IMR-90 (cell line): ENCODE measurements around the gene AK2. TPM values are rescaled to one million over a fixed set of nuclear protein-coding genes. Genes with fewer than 3 reads are reported as not detected.

Source experiments
- ATAC-seq: fragments of 200-7000 bp; cut with Tn5 transposase; 2 replicates; pipeline ENCODE4 v1.9.1; 2020; ENCODE audit warnings: low read depth, mild to moderate bottlenecking, moderate library complexity
- BruUV-seq: library from RNA; stranded (reverse); fragments of 400-500 nt; replicated peaks from 2 replicates; lab custom pipeline; 2021; lab: Mats Ljungman, UMichigan
- CTCF ChIA-PET: fragments of 300-600 bp; formaldehyde crosslinking; extraction: SDS; loops from one replicate; lab custom pipeline; 2021; ENCODE audit warnings: antibody characterized with exemption; lab: Yijun Ruan, JAX
- POLR2A ChIA-PET: fragments of 300-600 bp; sonication (Branson Sonifier 250); formaldehyde crosslinking; loops from one replicate; lab custom pipeline; 2022; ENCODE audit warnings: antibody characterized with exemption; ENCODE audit not compliant: unreplicated experiment; lab: Charles Lee
- DNase-seq: peaks from one replicate; pipeline ENCODE4 v3.0.0; 2013
- H2AFZ ChIP-seq: replicated peaks from 2 replicates; pipeline ENCODE3; 2013; ENCODE audit warnings: low read length, mild to moderate bottlenecking; ENCODE audit not compliant: poor library complexity
- H2AK5ac ChIP-seq: 2 replicates; pipeline ENCODE4 v1.6.1; 2013; ENCODE audit warnings: low read depth, low read length, inconsistent platforms
- H2AK9ac ChIP-seq: replicated peaks from 2 replicates; pipeline ENCODE3; 2013; ENCODE audit warnings: mild to moderate bottlenecking, low read depth, low read length, moderate library complexity; ENCODE audit not compliant: poor library complexity
- H2BK120ac ChIP-seq: 2 replicates; pipeline ENCODE4 v1.6.1; 2013; ENCODE audit warnings: low read depth, low read length, inconsistent platforms
- H2BK15ac ChIP-seq: 3 replicates; pipeline ENCODE4 v1.6.1; 2013; ENCODE audit warnings: low read depth, low read length, inconsistent platforms
- H2BK20ac ChIP-seq: 2 replicates; pipeline ENCODE4 v1.6.1; 2013; ENCODE audit warnings: low read depth, mild to moderate bottlenecking, inconsistent platforms, low read length, moderate library complexity
- H2BK5ac ChIP-seq: 2 replicates; pipeline ENCODE4 v1.6.1; 2013; ENCODE audit warnings: mild to moderate bottlenecking, low read depth, low read length, inconsistent platforms; ENCODE audit not compliant: poor library complexity, severe bottlenecking
- H3K14ac ChIP-seq: replicated peaks from 2 replicates; pipeline ENCODE4 v1.6.1; 2013; ENCODE audit warnings: low read depth, low read length, inconsistent platforms
- H3K18ac ChIP-seq: 2 replicates; pipeline ENCODE4 v1.6.1; 2013; ENCODE audit warnings: low read depth, low read length, control low read depth
- H3K23ac ChIP-seq: 2 replicates; pipeline ENCODE4 v1.6.1; 2013; ENCODE audit warnings: low read depth, low read length, inconsistent platforms
- H3K27ac ChIP-seq: 2 replicates; pipeline ENCODE4 v1.5.1; 2013; ENCODE audit warnings: mild to moderate bottlenecking, control low read depth, low read length; ENCODE audit not compliant: insufficient read depth
- H3K27me3 ChIP-seq: 2 replicates; pipeline ENCODE4 v1.6.1; 2013; ENCODE audit warnings: low read length; ENCODE audit not compliant: control insufficient read depth, insufficient read depth
- H3K36me3 ChIP-seq: 2 replicates; pipeline ENCODE4 v1.6.1; 2013; ENCODE audit warnings: low read length, mixed read lengths; ENCODE audit not compliant: control insufficient read depth, insufficient read depth
- H3K4ac ChIP-seq: 2 replicates; pipeline ENCODE4 v1.6.1; 2013; ENCODE audit warnings: low read depth, low read length, inconsistent platforms
- H3K4me1 ChIP-seq: 2 replicates; pipeline ENCODE4 v1.6.1; 2013; ENCODE audit warnings: low read length, mixed read lengths; ENCODE audit not compliant: control insufficient read depth, insufficient read depth
- H3K4me2 ChIP-seq: 2 replicates; pipeline ENCODE4 v1.6.1; 2013; ENCODE audit warnings: low read depth, mild to moderate bottlenecking, control low read depth, low read length, moderate library complexity
- H3K4me3 ChIP-seq: 2 replicates; pipeline ENCODE4 v1.5.1; 2013; ENCODE audit warnings: low read depth, mild to moderate bottlenecking, control low read depth, low read length, moderate library complexity; ENCODE audit not compliant: insufficient read depth
- H3K56ac ChIP-seq: 2 replicates; pipeline ENCODE4 v1.6.1; 2013; ENCODE audit warnings: low read length, inconsistent platforms; ENCODE audit not compliant: insufficient read depth; ENCODE audit errors: extremely low read depth
- H3K79me1 ChIP-seq, 2 experiments: 2 replicates each; pipeline ENCODE4 v1.6.1; 2013; ENCODE audit warnings: low read length in 2 of 2, inconsistent platforms in 1 of 2, low read depth in 1 of 2
- H3K9ac ChIP-seq: 2 replicates; pipeline ENCODE4 v1.6.1; 2013; ENCODE audit warnings: low read depth, low read length, control low read depth
- H3K9me1 ChIP-seq: 2 replicates; pipeline ENCODE4 v1.6.1; 2013; ENCODE audit warnings: low read length, inconsistent platforms; ENCODE audit not compliant: insufficient read depth
- H3K9me3 ChIP-seq: 2 replicates; pipeline ENCODE4 v1.6.1; 2013; ENCODE audit warnings: low read length; ENCODE audit not compliant: control insufficient read depth, insufficient read depth
- H4K20me1 ChIP-seq: 2 replicates; pipeline ENCODE4 v1.6.1; 2013; ENCODE audit warnings: low read length, inconsistent platforms; ENCODE audit not compliant: insufficient read depth
- H4K5ac ChIP-seq: 2 replicates; pipeline ENCODE4 v1.6.1; 2013; ENCODE audit warnings: mild to moderate bottlenecking, low read depth, low read length, control low read depth
- H4K8ac ChIP-seq, 2 experiments: 2 replicates each; pipeline ENCODE4 v1.6.1; 2013; ENCODE audit warnings: low read depth in 2 of 2, low read length in 2 of 2, control low read depth in 1 of 2, inconsistent platforms in 1 of 2
- H4K91ac ChIP-seq: 2 replicates; pipeline ENCODE4 v1.6.1; 2013; ENCODE audit warnings: low read depth, low read length, inconsistent platforms; ENCODE audit not compliant: insufficient read depth
- MAFK ChIP-seq: IDR thresholded peaks from 2 replicates; pipeline ENCODE4 v1.6.1; 2012; ENCODE audit warnings: low read depth, low read length, improper control_type of control experiment
- WGBS, 2 experiments: methylation state at CpG; one replicate each; pipeline versions ENCODE4 v1.1.5 to v1.1.7; 2013; ENCODE audit warnings: missing lambda C conversion rate in 2 of 2; ENCODE audit not compliant: insufficient read length in 1 of 2; ENCODE audit errors: extremely low coverage in 2 of 2; 5-methylcytosine and 5-hydroxymethylcytosine counted together
- dilution Hi-C: fragments of 300-500 bp; cut with HindIII; formaldehyde crosslinking; loops from one replicate; pipeline ENCODE4 v1.14.3; 2018; ENCODE audit warnings: low sequenced_read_pairs; ENCODE audit not compliant: unreplicated experiment
- in situ Hi-C: fragments of 300-500 bp; cut with MboI; formaldehyde crosslinking; loops from 3 replicates; pipeline ENCODE4 v1.14.3; 2019; ENCODE audit warnings: low sequenced_read_pairs, inconsistent platforms, mixed read lengths
- intact Hi-C: fragments of 100-400 bp; cut with micrococcal nuclease; formaldehyde crosslinking; loops from 2 replicates; pipeline ENCODE4 v1.10.0; 2022
- polyA plus RNA-seq, 3 experiments: library from polyadenylated mRNA; depleted of rRNA; stranded (reverse); fragments of >200 nt; gene quantifications; 2 replicates each; pipeline ENCODE4 v1.2.3, GENCODE V29; 2012; ENCODE audit warnings: low replicate concordance in 1 of 3
- total RNA-seq: library from RNA; depleted of rRNA; stranded (reverse); fragments of >200 nt; gene quantifications from 2 replicates; pipeline ENCODE4 v1.2.3, GENCODE V29; 2012
- TF ChIP-seq, protein P1 (sequence below): fragments of 150-350 bp; IDR thresholded peaks from 2 replicates; pipeline ENCODE4 v1.6.1; 2017; ENCODE audit warnings: mild to moderate bottlenecking, antibody characterized with exemption, low read length, low read depth

AK2 gene
- total and polyA plus RNA-seq, 2 of the 4 experiments (the other 2 are of a cell fraction), result 118 to 203 TPM

DNA sequence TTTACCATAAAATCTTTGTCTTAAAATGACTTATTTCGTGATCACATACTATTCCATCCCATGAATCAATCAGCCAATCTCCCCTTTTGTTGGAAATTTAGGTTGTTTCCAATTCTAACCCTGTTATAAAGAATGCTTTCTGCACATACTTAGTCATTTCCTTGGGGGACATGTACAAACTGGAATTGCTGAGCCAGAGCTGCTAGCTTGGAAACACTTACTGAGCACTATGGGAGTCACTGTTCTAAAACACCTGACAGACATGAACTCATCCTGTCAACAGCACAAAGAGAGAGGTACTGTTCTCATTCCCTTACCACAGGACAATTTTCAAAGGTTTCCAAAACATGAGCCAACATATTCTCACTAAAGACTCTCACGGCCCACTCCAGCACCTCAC is 32.1 kb downstream of the AK2 start:
- H3K4me2 ChIP-seq, result no peak overlapping the region
- ChIA-PET CTCF (interaction anchor here (1.0 to 1.1 kb wide), 2 partner anchors 72 to 85 kb away, joined by 4 read pairs; no protein-coding TSS in a partner anchor), POLR2A (no interaction called here)
- H2BK15ac ChIP-seq, result no peak overlapping the region
- no peak overlapping the region for H3K56ac ChIP-seq
- H3K27me3 ChIP-seq, result no peaks in the 10 kb centered on the region
- peak overlapping the region; percentile 51; the same call in 1 of the 2 replicates for H2AK5ac ChIP-seq
- H2BK20ac ChIP-seq, result no peak overlapping the region
- no peak overlapping the region for H3K4ac ChIP-seq
- H3K36me3 ChIP-seq, result peaks cover 13% of the 10 kb centered on the region
- dilution Hi-C loops, result no loop called here
- H3K18ac ChIP-seq, result no peak overlapping the region
- no peak overlapping the region for H3K27ac ChIP-seq
- H4K5ac ChIP-seq, result no peak overlapping the region
- H3K9me1 ChIP-seq, result peaks cover 16% of the 10 kb centered on the region
- peak overlapping the region; percentile 7 for H2BK5ac ChIP-seq
- no peak overlapping the region for H2AFZ ChIP-seq
- H3K79me1 ChIP-seq, result peaks cover 2 to 28% of the 10 kb centered on the region in 2 experiments
- no peak for ATAC-seq
- no peak overlapping the region; the same call in 1 of the 2 replicates for H2BK120ac ChIP-seq
- no TSS peak for BruUV-seq
- H3K23ac ChIP-seq, result peak overlapping the region; percentile 8; the same call in 1 of the 2 replicates
- no CpG with 5 or more reads among the region's 2 CpGs for WGBS, 2 experiments
- in situ Hi-C loops, result loop anchor here (5.0 kb wide), 1 partner anchor 72 kb away; no protein-coding TSS in a partner anchor
- DNase-seq, result peak; percentile 54
- peaks cover 11% of the 10 kb centered on the region; the same call in 1 of the 2 replicates for H4K20me1 ChIP-seq
- peaks cover 22% of the 10 kb centered on the region for H3K4me1 ChIP-seq
- H3K4me3 ChIP-seq, result no peak overlapping the region
- no peaks in the 10 kb centered on the region for H3K9me3 ChIP-seq
- intact Hi-C loops, result loop anchor here (5.0 kb wide), 1 partner anchor 53 kb away; no protein-coding TSS in a partner anchor
- no peak overlapping the region for H3K9ac ChIP-seq
- no peak overlapping the region for H4K91ac ChIP-seq
- peak overlapping the region; percentile 74; the same call in 1 of the 2 replicates for H3K14ac ChIP-seq
- H4K8ac ChIP-seq, result no peak overlapping the region
- TF ChIP-seq MAFK, result no peak
- TF ChIP-seq, protein P1, sequence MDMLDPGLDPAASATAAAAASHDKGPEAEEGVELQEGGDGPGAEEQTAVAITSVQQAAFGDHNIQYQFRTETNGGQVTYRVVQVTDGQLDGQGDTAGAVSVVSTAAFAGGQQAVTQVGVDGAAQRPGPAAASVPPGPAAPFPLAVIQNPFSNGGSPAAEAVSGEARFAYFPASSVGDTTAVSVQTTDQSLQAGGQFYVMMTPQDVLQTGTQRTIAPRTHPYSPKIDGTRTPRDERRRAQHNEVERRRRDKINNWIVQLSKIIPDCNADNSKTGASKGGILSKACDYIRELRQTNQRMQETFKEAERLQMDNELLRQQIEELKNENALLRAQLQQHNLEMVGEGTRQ, result no peak
- H2AK9ac ChIP-seq, result no peak overlapping the region
